Body of pancreas (tissue), 4 donors: Measurements from ENCODE around the gene ZFP36L2. TPM values are rescaled to one million over a fixed set of nuclear protein-coding genes. Genes with fewer than 3 reads are reported as not detected.
A peak's percentile ranks its signal among the peaks of the same experiment; 100 is the strongest.

Experiments used
- ATAC-seq: fragments of 150-250 bp; one replicate; pipeline ENCODE4 v1.9.1; 2016
- DNase-seq, 4 donors: peaks; one replicate each; pipeline ENCODE4 v3.0.0-alpha.2; 2019
- H3K27ac ChIP-seq, 4 donors: fragments of 200-600 bp; sonication (generic); 1 replicate in 3 of 4; 2 replicates in 1 of 4; pipeline versions ENCODE4 v1.5.1 to v1.6.1; 2016 to 2019; ENCODE audit warnings: mild to moderate bottlenecking in 1 of 4, mixed read lengths in 1 of 4, moderate library complexity in 1 of 4
- H3K27me3 ChIP-seq, 2 donors: fragments of 200-600 bp; sonication (generic); one replicate each; pipeline ENCODE4 v1.6.0; 2016; ENCODE audit warnings: mild to moderate bottlenecking in 1 of 2
- H3K36me3 ChIP-seq, 2 donors: fragments of 200-600 bp; sonication (generic); replicated peaks in 1 of 2; 2 replicates each; pipeline ENCODE4 v1.5.1; 2016; ENCODE audit warnings: low read depth in 2 of 2; ENCODE audit not compliant: insufficient read depth in 1 of 2
- H3K4me1 ChIP-seq: fragments of 200-600 bp; sonication (generic); one replicate; pipeline ENCODE4 v1.6.0; 2016
- H3K4me3 ChIP-seq, 2 donors: fragments of 200-600 bp; sonication (generic); 1 replicate in 1 of 2; 2 replicates in 1 of 2; pipeline ENCODE4 v1.5.1; 2016 to 2019
- H3K9me3 ChIP-seq, 3 donors: fragments of 200-600 bp; sonication (generic); 1 replicate in 2 of 3; 2 replicates in 1 of 3; pipeline ENCODE4 v1.5.1; 2016
- POLR2A ChIP-seq, 3 donors: fragments of 450-650 bp; IDR thresholded peaks; one replicate each; pipeline ENCODE4 v1.6.1; 2016; ENCODE audit warnings: antibody characterized with exemption in 3 of 3, mild to moderate bottlenecking in 2 of 3
- WGBS, 2 donors: methylation state at CpG; one replicate each; pipeline ENCODE4 v1.1.5; 2017; 5-methylcytosine and 5-hydroxymethylcytosine counted together
- intact Hi-C: fragments of 100-400 bp; cut with DNase I; formaldehyde crosslinking; loops from one replicate; pipeline ENCODE4 v1.15.1; 2023
- total RNA-seq, 2 donors: library from RNA; depleted of rRNA; stranded (reverse); fragments of >200 nt; gene quantifications; one replicate each; pipeline ENCODE4 v1.1.0, GENCODE V29; 2016
- TF ChIP-seq, protein P1 (sequence below), 7 experiments: fragments of 450-650 bp in 4 of 7; fragments of 200-600 bp in 3 of 7; sonication (generic) in 3 of 7; IDR thresholded peaks; one replicate each; pipeline ENCODE4 v1.5.1; 2016 to 2019; ENCODE audit warnings: antibody characterized with exemption in 7 of 7

The ZFP36L2 gene
- total RNA-seq, 2 donors from 2014 or later = 57.1 to 116 TPM

DNA sequence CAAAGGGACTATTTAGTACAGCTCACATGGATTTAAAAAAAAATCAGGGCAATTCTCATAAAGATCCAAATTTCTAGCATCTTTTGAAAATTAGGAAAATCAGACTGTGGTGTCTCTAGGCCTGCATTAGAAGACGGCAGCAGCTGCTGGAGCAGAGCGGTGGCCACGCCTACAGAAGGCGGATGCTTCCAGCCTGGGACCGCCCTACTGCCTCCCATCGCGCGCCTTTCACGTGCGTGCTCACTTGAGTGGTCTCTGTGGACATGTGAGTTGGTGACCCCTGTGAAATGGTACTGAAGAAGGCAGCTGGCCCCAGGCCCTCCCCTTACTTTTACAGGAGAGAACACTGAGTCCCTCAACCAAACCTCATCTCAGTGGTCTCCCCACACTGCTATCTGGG lies 15.2 kb upstream of the ZFP36L2 start:
- H3K4me3 ChIP-seq = no peak overlapping the region
- H3K36me3 ChIP-seq = no peaks in the 10 kb centered on the region
- ATAC-seq (no peak), DNase-seq (no peak)
- intact Hi-C loops = loop anchor here (10.0 kb wide), 1 partner anchor 233 kb away; no protein-coding TSS in a partner anchor
- WGBS, 2 donors = 94 to 95% methylated on average over 10 of the region's 10 CpGs
- H3K27ac ChIP-seq = no peak overlapping the region
- TF ChIP-seq, protein P1, sequence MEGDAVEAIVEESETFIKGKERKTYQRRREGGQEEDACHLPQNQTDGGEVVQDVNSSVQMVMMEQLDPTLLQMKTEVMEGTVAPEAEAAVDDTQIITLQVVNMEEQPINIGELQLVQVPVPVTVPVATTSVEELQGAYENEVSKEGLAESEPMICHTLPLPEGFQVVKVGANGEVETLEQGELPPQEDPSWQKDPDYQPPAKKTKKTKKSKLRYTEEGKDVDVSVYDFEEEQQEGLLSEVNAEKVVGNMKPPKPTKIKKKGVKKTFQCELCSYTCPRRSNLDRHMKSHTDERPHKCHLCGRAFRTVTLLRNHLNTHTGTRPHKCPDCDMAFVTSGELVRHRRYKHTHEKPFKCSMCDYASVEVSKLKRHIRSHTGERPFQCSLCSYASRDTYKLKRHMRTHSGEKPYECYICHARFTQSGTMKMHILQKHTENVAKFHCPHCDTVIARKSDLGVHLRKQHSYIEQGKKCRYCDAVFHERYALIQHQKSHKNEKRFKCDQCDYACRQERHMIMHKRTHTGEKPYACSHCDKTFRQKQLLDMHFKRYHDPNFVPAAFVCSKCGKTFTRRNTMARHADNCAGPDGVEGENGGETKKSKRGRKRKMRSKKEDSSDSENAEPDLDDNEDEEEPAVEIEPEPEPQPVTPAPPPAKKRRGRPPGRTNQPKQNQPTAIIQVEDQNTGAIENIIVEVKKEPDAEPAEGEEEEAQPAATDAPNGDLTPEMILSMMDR (IDR thresholded peaks at IDR 0.05) = no peak
- TF ChIP-seq POLR2A (IDR thresholded peaks at IDR 0.05) = no peak
- no peaks in the 10 kb centered on the region for H3K9me3 ChIP-seq
- H3K27me3 ChIP-seq = no peaks in the 10 kb centered on the region
- H3K4me1 ChIP-seq = no peaks in the 10 kb centered on the region

DNA sequence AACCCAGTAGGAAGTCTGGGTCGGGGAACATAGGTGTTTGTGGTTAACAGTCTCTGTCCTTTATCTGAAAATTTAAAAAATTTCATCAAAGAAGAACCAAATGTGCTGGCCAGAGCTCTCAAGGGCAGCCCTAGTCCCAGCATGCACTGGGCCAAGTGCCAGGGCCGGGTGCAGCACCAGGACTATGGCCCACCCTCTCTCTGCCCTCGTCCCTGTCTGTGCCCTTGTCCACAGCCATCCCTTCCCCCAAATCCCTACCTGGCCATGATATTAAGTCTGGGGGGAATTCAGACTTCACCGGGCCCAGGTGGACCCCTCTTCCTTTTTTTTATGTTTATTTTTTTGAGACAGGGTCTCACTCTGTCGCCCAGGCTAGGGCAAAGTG lies 14.4 kb upstream of the ZFP36L2 start:
- no peaks in the 10 kb centered on the region for H3K36me3 ChIP-seq
- no peaks in the 10 kb centered on the region for H3K4me1 ChIP-seq
- no peak overlapping the region for H3K4me3 ChIP-seq
- DNase-seq = no peak
- no peaks in the 10 kb centered on the region for H3K27me3 ChIP-seq
- no peaks in the 10 kb centered on the region for H3K9me3 ChIP-seq
- intact Hi-C loops = loop anchor here (10.0 kb wide), 1 partner anchor 234 kb away; no protein-coding TSS in a partner anchor
- H3K27ac ChIP-seq = peak overlapping the region in 1 of 4 donors; percentile 63
- WGBS, 2 donors = 78 to 90% methylated on average over 4 to 5 of the region's 5 CpGs
- no peak for ATAC-seq
- TF ChIP-seq, protein P1 (IDR thresholded peaks at IDR 0.05) = no peak
- no peak for TF ChIP-seq POLR2A (IDR thresholded peaks at IDR 0.05)

DNA sequence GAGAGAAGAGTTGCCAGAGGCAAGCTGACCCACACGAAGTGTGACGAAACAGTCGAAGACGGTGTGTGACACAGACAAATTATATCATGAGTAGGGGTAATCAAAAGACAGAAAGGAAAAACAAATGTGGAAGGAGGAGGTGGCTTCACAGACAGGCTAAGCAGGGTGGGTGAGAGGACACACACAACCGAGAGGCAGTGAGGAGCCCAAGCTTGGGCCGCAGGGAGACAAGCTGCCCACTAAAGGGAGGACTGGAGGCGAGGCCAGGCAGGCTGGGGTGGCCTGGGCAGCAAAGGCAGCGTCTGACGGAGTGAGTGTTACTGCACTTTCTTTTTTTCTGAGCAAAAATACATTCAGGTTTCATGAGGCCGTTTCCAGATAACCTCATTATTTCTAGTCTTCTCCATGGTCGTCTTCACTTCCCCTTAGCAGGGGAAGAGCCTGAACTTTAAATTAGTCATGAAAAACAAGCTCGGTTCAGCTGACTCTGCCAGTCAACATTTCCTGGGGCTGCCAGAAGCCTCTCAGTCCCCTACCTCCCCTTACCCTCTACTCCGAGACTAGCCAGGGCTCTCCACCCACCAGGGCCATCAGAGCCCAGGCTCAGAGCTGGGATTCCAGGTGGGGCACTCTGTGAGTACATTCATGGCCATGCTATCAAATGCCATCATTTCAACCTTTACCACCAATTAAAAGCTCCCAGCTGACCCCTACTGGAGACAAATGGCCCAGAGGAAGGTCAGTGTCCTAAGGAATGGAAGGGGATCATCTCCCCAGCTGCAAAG lies 13.8 kb upstream of the ZFP36L2 start:
- ATAC-seq (no peak), DNase-seq (no peak)
- Histone ChIP-seq H3K4me1 (no peaks in the 10 kb centered on the region), H3K27ac (peak overlapping the region in 2 of 4 donors; percentile 24 to 63), H3K9me3 (no peaks in the 10 kb centered on the region), H3K4me3 (no peak overlapping the region), H3K27me3 (no peaks in the 10 kb centered on the region), H3K36me3 (no peaks in the 10 kb centered on the region)
- TF ChIP-seq, protein P1 (IDR thresholded peaks at IDR 0.05) = peak in 2 of 7 experiments; percentile 6 to 14
- TF ChIP-seq POLR2A (IDR thresholded peaks at IDR 0.05) = no peak
- WGBS, 2 donors = 78 to 86% methylated on average over 13 of the region's 13 CpGs
- intact Hi-C loops = loop anchor here (10.0 kb wide), 3 partner anchors 115 to 395 kb away; no protein-coding TSS in a partner anchor

DNA sequence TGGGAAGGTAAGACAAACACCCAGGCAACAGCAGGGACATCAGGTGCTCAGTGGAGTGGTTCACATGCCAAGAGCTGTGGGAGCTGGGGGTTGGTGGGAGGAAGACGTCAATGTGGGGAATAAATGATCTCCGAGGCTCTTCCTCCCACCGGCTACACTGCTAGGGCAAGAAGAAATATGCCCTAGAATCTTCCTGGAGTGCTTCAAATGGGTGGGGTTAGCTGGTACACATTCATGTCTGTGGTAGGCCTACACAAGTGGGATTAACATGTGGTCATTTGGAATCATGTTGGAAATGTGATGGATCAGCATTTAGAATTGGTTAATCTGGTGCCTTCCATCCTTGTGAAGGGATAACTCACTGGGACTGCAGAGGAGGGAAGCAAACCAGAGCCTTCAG lies 12.4 kb upstream of the ZFP36L2 start:
- DNase-seq (no peak), ATAC-seq (no peak)
- TF ChIP-seq, protein P1 (IDR thresholded peaks at IDR 0.05) = no peak
- TF ChIP-seq POLR2A (IDR thresholded peaks at IDR 0.05) = no peak
- Histone ChIP-seq H3K36me3 (no peaks in the 10 kb centered on the region), H3K27me3 (no peaks in the 10 kb centered on the region), H3K4me3 (no peak overlapping the region), H3K27ac (no peak overlapping the region), H3K4me1 (no peaks in the 10 kb centered on the region), H3K9me3 (no peaks in the 10 kb centered on the region)
- 95 to 98% methylated on average over 3 of the region's 3 CpGs for WGBS, 2 donors
- intact Hi-C loops = loop anchor here (10.0 kb wide), 2 partner anchors 114 to 394 kb away; no protein-coding TSS in a partner anchor
